Measurements from ENCODE around the gene OR4B1.

The OR4B1 gene

DNA sequence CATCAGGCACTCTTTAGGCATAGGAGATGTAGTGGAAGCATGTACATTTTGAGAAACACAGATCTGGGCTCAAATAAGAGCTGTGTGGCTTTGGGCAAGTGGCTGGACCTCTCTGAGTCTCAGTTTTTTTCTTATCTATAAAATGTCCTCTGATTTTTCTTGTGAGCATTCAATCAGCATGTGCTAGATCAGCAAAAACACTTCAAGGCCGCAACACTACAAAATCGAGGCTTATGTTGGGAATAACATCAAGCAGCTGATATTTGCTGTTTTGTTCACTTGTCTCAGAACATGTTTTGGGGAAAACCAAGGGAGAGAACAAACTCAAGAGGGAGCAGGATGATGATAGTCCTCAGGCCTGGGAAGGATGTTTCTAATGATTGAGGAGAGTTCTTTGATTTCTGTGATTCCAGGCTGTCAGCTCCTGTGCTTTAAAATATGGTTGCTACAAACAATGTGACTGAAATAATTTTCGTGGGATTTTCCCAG, 46.9 kb downstream of the OR4B1 start, which contains the start of gene OR4X1:
Gene OR4X1 (plus strand): TSS at position 439 of the 489 bp plus-strand sequence. CDS start 0 bp downstream, at position 439.
- DNase-seq: no peak

Data from DMS53 (cell line).